Stomach (tissue), 9 donors: ENCODE data around the gene FADS6. TPM values are rescaled to one million over a fixed set of nuclear protein-coding genes. Genes with fewer than 3 reads are reported as not detected.

Experiments used
- DNase-seq, 2 donors: peaks; one replicate each; pipeline versions ENCODE4 v3.0.0 to v3.0.0-alpha.2; 2013 to 2019
- H3K27ac ChIP-seq, 5 donors: fragments of 200-600 bp in 4 of 5; sonication (generic) in 4 of 5; one replicate each; pipeline ENCODE4 v1.5.1; 2013 to 2019; ENCODE audit warnings: mild to moderate bottlenecking in 1 of 5, moderate library complexity in 1 of 5
- H3K27me3 ChIP-seq, 3 donors: fragments of 200-600 bp; sonication (generic); one replicate each; pipeline ENCODE4 v1.5.1; 2017 to 2019; ENCODE audit warnings: mixed run types in 1 of 3
- H3K36me3 ChIP-seq, 4 donors: fragments of 200-600 bp; sonication (generic); 1 replicate in 3 of 4; 2 replicates in 1 of 4; pipeline ENCODE4 v1.5.1; 2016 to 2019
- H3K4me1 ChIP-seq, 4 donors: fragments of 200-600 bp; sonication (generic); one replicate each; pipeline ENCODE4 v1.5.1; 2016 to 2019
- H3K4me3 ChIP-seq, 4 donors: fragments of 200-600 bp; sonication (generic) in 3 of 4; one replicate each; pipeline ENCODE4 v1.5.1; 2016 to 2019; ENCODE audit warnings: mild to moderate bottlenecking in 1 of 4
- H3K9me3 ChIP-seq, 4 donors: fragments of 200-600 bp; sonication (generic); one replicate each; pipeline ENCODE4 v1.5.1; 2016 to 2019
- EP300 ChIP-seq: sonication (generic); formaldehyde crosslinking; IDR thresholded peaks from one replicate; pipeline ENCODE4 v1.6.1; 2017; ENCODE audit warnings: antibody characterized with exemption
- POLR2A ChIP-seq, 4 donors: fragments of 450-650 bp; IDR thresholded peaks; one replicate each; pipeline ENCODE4 v1.6.1; 2016; ENCODE audit warnings: antibody characterized with exemption in 4 of 4, control low read depth in 2 of 4, mild to moderate bottlenecking in 1 of 4, moderate library complexity in 1 of 4
- POLR2AphosphoS5 ChIP-seq, 3 donors: sonication (generic); formaldehyde crosslinking; IDR thresholded peaks; one replicate each; pipeline ENCODE4 v1.6.1; 2016; ENCODE audit warnings: antibody characterized with exemption in 3 of 3
- WGBS, 5 donors: extraction: QIAGEN DNeasy Blood & Tissue Kit in 3 of 5; methylation state at CpG; one replicate each; pipeline versions ENCODE4 v1.1.5 to v1.1.7; 2013 to 2018; 5-methylcytosine and 5-hydroxymethylcytosine counted together
- intact Hi-C: fragments of 100-400 bp; cut with DNase I; formaldehyde crosslinking; loops from one replicate; pipeline ENCODE4 v1.15.1; 2023; ENCODE audit warnings: low total_unique reads
- polyA plus RNA-seq, 3 donors: library from polyadenylated mRNA; stranded (reverse); fragments of 200-250 nt; gene quantifications; one replicate each; pipeline ENCODE4 v1.2.3, GENCODE V29; 2013
- total RNA-seq, 5 donors: library from RNA; depleted of rRNA; stranded (reverse); fragments of >200 nt; gene quantifications; one replicate each; pipeline versions ENCODE4 v1.1.0 to v1.2.3, GENCODE V29; 2014 to 2016
- TF ChIP-seq, protein P1 (sequence below), 7 experiments: fragments of 450-650 bp in 4 of 7; fragments of 200-600 bp in 3 of 7; sonication (generic) in 3 of 7; IDR thresholded peaks; one replicate each; pipeline ENCODE4 v1.5.1; 2016 to 2019; ENCODE audit warnings: antibody characterized with exemption in 7 of 7, control low read depth in 2 of 7, mild to moderate bottlenecking in 1 of 7
- donor health status: healthy with polysubstance abuse.
- donor health status: Bipolar disorder and iron deficiency.
- donor health status: healthy.

FADS6 gene
- total and polyA plus RNA-seq, 8 donors: 0.50 to 1.8 TPM; not detected in 6

GRCh38 chr17:74862108-74862901 lies 31.1 kb downstream of the FADS6 start:
- 39 to 49% (median 45%) methylated on average over 20 to 25 of the region's 25 CpGs for WGBS, 5 donors
- Histone ChIP-seq H3K4me3 (peak overlapping the region in 2 of 4 donors; percentile 11 to 29), H3K4me1 (peaks cover 28 to 39% (median 34%) of the 10 kb centered on the region in 4 donors), H3K27ac (no peak overlapping the region), H3K9me3 (no peaks in the 10 kb centered on the region), H3K36me3 (peaks cover 0 to 7% (median 0%) of the 10 kb centered on the region in 4 donors), H3K27me3 (peaks cover 17 to 65% (median 44%) of the 10 kb centered on the region in 3 donors)
- DNase-seq: peak; percentile 70 to 87
- TF ChIP-seq POLR2AphosphoS5 (IDR thresholded peaks at IDR 0.05): no peak
- TF ChIP-seq, protein P1, sequence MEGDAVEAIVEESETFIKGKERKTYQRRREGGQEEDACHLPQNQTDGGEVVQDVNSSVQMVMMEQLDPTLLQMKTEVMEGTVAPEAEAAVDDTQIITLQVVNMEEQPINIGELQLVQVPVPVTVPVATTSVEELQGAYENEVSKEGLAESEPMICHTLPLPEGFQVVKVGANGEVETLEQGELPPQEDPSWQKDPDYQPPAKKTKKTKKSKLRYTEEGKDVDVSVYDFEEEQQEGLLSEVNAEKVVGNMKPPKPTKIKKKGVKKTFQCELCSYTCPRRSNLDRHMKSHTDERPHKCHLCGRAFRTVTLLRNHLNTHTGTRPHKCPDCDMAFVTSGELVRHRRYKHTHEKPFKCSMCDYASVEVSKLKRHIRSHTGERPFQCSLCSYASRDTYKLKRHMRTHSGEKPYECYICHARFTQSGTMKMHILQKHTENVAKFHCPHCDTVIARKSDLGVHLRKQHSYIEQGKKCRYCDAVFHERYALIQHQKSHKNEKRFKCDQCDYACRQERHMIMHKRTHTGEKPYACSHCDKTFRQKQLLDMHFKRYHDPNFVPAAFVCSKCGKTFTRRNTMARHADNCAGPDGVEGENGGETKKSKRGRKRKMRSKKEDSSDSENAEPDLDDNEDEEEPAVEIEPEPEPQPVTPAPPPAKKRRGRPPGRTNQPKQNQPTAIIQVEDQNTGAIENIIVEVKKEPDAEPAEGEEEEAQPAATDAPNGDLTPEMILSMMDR (IDR thresholded peaks at IDR 0.05): peak in 5 of 7 experiments; percentile 52 to 68 (median 57)
- intact Hi-C loops: loop anchor here (5.0 kb wide), 2 partner anchors 70 to 120 kb away; no protein-coding TSS in a partner anchor

GRCh38 chr17:74861662-74862107 lies 31.7 kb downstream of the FADS6 start:
- no peak for DNase-seq
- no peaks in the 10 kb centered on the region for H3K9me3 ChIP-seq
- TF ChIP-seq, protein P1 (IDR thresholded peaks at IDR 0.05): no peak
- no peak for TF ChIP-seq POLR2A (IDR thresholded peaks at IDR 0.05)
- TF ChIP-seq POLR2AphosphoS5 (IDR thresholded peaks at IDR 0.05): no peak
- H3K27ac ChIP-seq: no peak overlapping the region
- peaks cover 17 to 71% (median 44%) of the 10 kb centered on the region in 3 donors for H3K27me3 ChIP-seq
- H3K36me3 ChIP-seq: peaks cover 0 to 7% (median 0%) of the 10 kb centered on the region in 4 donors
- WGBS, 5 donors: 0 to 21% (median 4%) methylated on average over 1 to 36 of the region's 36 CpGs
- H3K4me3 ChIP-seq: peak overlapping the region; percentile 11 to 31 (median 26)
- H3K4me1 ChIP-seq: peaks cover 28 to 39% (median 34%) of the 10 kb centered on the region in 4 donors
- intact Hi-C loops: loop anchor here (5.0 kb wide), 2 partner anchors 69 to 119 kb away; no protein-coding TSS in a partner anchor

DNA sequence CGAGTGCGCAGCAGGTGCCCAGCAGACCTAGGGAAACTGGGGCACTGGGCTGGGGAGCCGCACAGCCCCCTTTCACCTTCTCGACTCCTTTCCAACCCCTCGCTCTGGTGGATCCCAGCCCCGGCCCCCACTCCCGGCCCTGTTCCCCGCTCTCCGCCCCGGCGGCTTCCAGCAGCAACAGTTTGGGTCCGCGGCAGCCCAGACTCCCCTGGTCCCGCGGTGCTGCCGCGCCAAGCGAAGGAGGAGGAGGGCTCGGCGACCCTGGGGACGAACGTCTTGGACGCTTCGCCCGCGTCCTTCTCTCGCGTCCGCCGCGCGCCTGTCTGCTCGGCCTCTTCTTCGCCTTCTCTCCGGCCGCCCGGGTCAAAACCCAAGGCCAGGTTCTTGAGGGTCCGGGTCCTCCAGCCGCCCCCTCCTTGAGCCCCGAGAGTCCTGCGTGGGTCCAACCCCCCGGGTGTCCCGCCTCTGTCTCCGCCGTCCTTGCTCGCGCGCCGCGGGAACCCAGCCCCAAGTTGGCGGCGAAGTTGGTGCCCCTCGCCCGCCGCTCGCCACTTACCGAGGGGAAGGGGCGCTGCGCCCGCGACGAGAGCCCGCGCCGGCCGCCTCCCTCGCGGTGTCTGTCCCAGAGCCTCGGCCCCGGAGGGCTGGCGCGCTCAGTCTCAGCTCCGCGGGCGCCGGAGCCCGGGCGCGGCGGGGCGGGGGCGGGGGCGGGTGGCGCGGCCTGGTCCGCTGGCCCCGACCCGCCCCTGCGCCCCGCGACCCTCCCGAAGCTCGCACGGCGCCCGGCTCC lies 32.4 kb downstream of the FADS6 start:
- Histone ChIP-seq H3K9me3 (no peaks in the 10 kb centered on the region), H3K4me3 (peak overlapping the region; percentile 22 to 45 (median 31)), H3K27ac (no peak overlapping the region), H3K27me3 (peaks cover 17 to 77% (median 45%) of the 10 kb centered on the region in 3 donors), H3K36me3 (peaks cover 0 to 7% (median 0%) of the 10 kb centered on the region in 4 donors), H3K4me1 (peaks cover 28 to 39% (median 34%) of the 10 kb centered on the region in 4 donors)
- DNase-seq: no peak
- 1 to 4% (median 2%) methylated on average over 31 to 96 of the region's 96 CpGs for WGBS, 5 donors
- intact Hi-C loops: loop anchor here (5.0 kb wide), 2 partner anchors 69 to 119 kb away; no protein-coding TSS in a partner anchor
- TF ChIP-seq POLR2A (IDR thresholded peaks at IDR 0.05) (no peak), EP300 (no peak), POLR2AphosphoS5 (IDR thresholded peaks at IDR 0.05) (no peak)
- TF ChIP-seq, protein P1 (IDR thresholded peaks at IDR 0.05): no peak
